Measurements from ENCODE around the gene KMT5C.

- TF ChIP-seq, protein P1, sequence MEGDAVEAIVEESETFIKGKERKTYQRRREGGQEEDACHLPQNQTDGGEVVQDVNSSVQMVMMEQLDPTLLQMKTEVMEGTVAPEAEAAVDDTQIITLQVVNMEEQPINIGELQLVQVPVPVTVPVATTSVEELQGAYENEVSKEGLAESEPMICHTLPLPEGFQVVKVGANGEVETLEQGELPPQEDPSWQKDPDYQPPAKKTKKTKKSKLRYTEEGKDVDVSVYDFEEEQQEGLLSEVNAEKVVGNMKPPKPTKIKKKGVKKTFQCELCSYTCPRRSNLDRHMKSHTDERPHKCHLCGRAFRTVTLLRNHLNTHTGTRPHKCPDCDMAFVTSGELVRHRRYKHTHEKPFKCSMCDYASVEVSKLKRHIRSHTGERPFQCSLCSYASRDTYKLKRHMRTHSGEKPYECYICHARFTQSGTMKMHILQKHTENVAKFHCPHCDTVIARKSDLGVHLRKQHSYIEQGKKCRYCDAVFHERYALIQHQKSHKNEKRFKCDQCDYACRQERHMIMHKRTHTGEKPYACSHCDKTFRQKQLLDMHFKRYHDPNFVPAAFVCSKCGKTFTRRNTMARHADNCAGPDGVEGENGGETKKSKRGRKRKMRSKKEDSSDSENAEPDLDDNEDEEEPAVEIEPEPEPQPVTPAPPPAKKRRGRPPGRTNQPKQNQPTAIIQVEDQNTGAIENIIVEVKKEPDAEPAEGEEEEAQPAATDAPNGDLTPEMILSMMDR (IDR thresholded peaks at IDR 0.05): no peak
- no peak for TF ChIP-seq EZH2 (IDR thresholded peaks at IDR 0.05; ENCODE audit: borderline replicate concordance, insufficient read depth, low read depth, low read length, poor library complexity, severe bottlenecking)
These were observed 37.9 kb downstream of the KMT5C start for GRCh38 chr19:55377356-55378131.

Measured in B cell (primary cell).